ENCODE measurements around the gene ZNF608. TPM values are rescaled to one million over a fixed set of nuclear protein-coding genes. Genes with fewer than 3 reads are reported as not detected.
A peak's percentile ranks its signal among the peaks of the same experiment; 100 is the strongest.

Gene ZNF608
- total RNA-seq, 1 donor from 2014 or later: 50.2 TPM

- no peaks in the 10 kb centered on the region for H3K36me3 ChIP-seq (ENCODE audit: control insufficient read depth, insufficient read depth, low read length)
- no peak for TF ChIP-seq CTCF (IDR thresholded peaks at IDR 0.05; ENCODE audit: insufficient read depth, low read length, poor library complexity, severe bottlenecking)
- no peaks in the 10 kb centered on the region for H3K27me3 ChIP-seq (ENCODE audit: control insufficient read depth, insufficient read depth, low read length)
- H3K4me3 ChIP-seq (ENCODE audit: low read depth, low read length): peak overlapping the region; percentile 80
- DNase-seq (ENCODE audit: low read depth): no peak
Observed at GRCh38 chr5:124745007-124745927, 1.2 kb downstream of the ZNF608 start.

GRCh38 chr5:124744170-124744971, 2.1 kb downstream of the ZNF608 start:
- no peak for TF ChIP-seq CTCF (IDR thresholded peaks at IDR 0.05; ENCODE audit: insufficient read depth, low read length, poor library complexity, severe bottlenecking)
- peak overlapping the region; percentile 80 for H3K4me3 ChIP-seq (ENCODE audit: low read depth, low read length)

GRCh38 chr5:124743602-124744169, 2.8 kb downstream of the ZNF608 start:
- Histone ChIP-seq H3K27me3 (ENCODE audit: control insufficient read depth, insufficient read depth, low read length) (no peaks in the 10 kb centered on the region), H3K4me3 (ENCODE audit: low read depth, low read length) (peak overlapping the region; percentile 80), H3K36me3 (ENCODE audit: control insufficient read depth, insufficient read depth, low read length) (no peaks in the 10 kb centered on the region)
- TF ChIP-seq CTCF (IDR thresholded peaks at IDR 0.05; ENCODE audit: insufficient read depth, low read length, poor library complexity, severe bottlenecking): no peak
- DNase-seq (ENCODE audit: low read depth): no peak

More at GRCh38 chr5:124744170-124744971, 2.1 kb downstream of the ZNF608 start:
- no peaks in the 10 kb centered on the region for H3K36me3 ChIP-seq (ENCODE audit: control insufficient read depth, insufficient read depth, low read length)
- no peak for DNase-seq (ENCODE audit: low read depth)
- H3K27me3 ChIP-seq (ENCODE audit: control insufficient read depth, insufficient read depth, low read length): no peaks in the 10 kb centered on the region

- no peaks in the 10 kb centered on the region for H3K27me3 ChIP-seq (ENCODE audit: control insufficient read depth, insufficient read depth, low read length)
- DNase-seq (ENCODE audit: low read depth): peak; percentile 77
- H3K4me3 ChIP-seq (ENCODE audit: low read depth, low read length): peak overlapping the region; percentile 80
- no peak for TF ChIP-seq CTCF (IDR thresholded peaks at IDR 0.05; ENCODE audit: insufficient read depth, low read length, poor library complexity, severe bottlenecking)
- no peaks in the 10 kb centered on the region for H3K36me3 ChIP-seq (ENCODE audit: control insufficient read depth, insufficient read depth, low read length)
Observed at GRCh38 chr5:124742983-124743601, 3.3 kb downstream of the ZNF608 start.

GRCh38 chr5:124742521-124742920, 3.9 kb downstream of the ZNF608 start:
- no peaks in the 10 kb centered on the region for H3K36me3 ChIP-seq (ENCODE audit: control insufficient read depth, insufficient read depth, low read length)
- no peak for TF ChIP-seq CTCF (IDR thresholded peaks at IDR 0.05; ENCODE audit: insufficient read depth, low read length, poor library complexity, severe bottlenecking)
- H3K27me3 ChIP-seq (ENCODE audit: control insufficient read depth, insufficient read depth, low read length): no peaks in the 10 kb centered on the region
- H3K4me3 ChIP-seq (ENCODE audit: low read depth, low read length): peak overlapping the region; percentile 80
- no peak for DNase-seq (ENCODE audit: low read depth)
